Lower leg skin (tissue), 4 donors: ENCODE results near the gene ZC3H12C. TPM values are rescaled to one million over a fixed set of nuclear protein-coding genes. Genes with fewer than 3 reads are reported as not detected.

Experiments used
- DNase-seq, 2 donors: peaks; one replicate each; pipeline ENCODE4 v3.0.0-alpha.2; 2019; ENCODE audit warnings: low spot score in 2 of 2
- H3K4me3 ChIP-seq: fragments of 200-600 bp; sonication (generic); 2 replicates; pipeline ENCODE4 v1.5.1; 2017; ENCODE audit warnings: mild to moderate bottlenecking, low read depth; ENCODE audit not compliant: poor library complexity, severe bottlenecking
- CTCF ChIP-seq, 3 donors: fragments of 450-650 bp; IDR thresholded peaks; one replicate each; pipeline ENCODE4 v1.5.1; 2016; ENCODE audit warnings: antibody characterized with exemption in 3 of 3, mild to moderate bottlenecking in 3 of 3, moderate library complexity in 2 of 3
- POLR2A ChIP-seq, 2 donors: fragments of 450-650 bp; IDR thresholded peaks; one replicate each; pipeline ENCODE4 v1.6.1; 2016 to 2017; ENCODE audit warnings: antibody characterized with exemption in 2 of 2, mild to moderate bottlenecking in 1 of 2, moderate library complexity in 1 of 2
- WGBS, 2 donors: methylation state at CpG; one replicate each; pipeline ENCODE4 v1.1.5; 2018; 5-methylcytosine and 5-hydroxymethylcytosine counted together
- intact Hi-C: fragments of 100-400 bp; cut with DNase I; formaldehyde crosslinking; loops from one replicate; pipeline ENCODE4 v1.15.0; 2023; ENCODE audit warnings: low total_unique reads
- total RNA-seq, 4 donors: library from RNA; depleted of rRNA; stranded (reverse); fragments of >200 nt; gene quantifications; one replicate each; pipeline ENCODE4 v1.1.0, GENCODE V29; 2016

Gene ZC3H12C
- total RNA-seq, 4 donors from 2014 or later = 13.7 to 22.6 (median 14.6) TPM

- TF ChIP-seq POLR2A (IDR thresholded peaks at IDR 0.05) = no peak
- TF ChIP-seq CTCF (IDR thresholded peaks at IDR 0.05) = no peak
- no peak overlapping the region for H3K4me3 ChIP-seq
- no peak for DNase-seq
- intact Hi-C loops = no loop called here
- 60 to 65% methylated on average over 6 of the region's 6 CpGs for WGBS, 2 donors
Observed at GRCh38 chr11:110077831-110078325, 15.3 kb upstream of the ZC3H12C start.

GRCh38 chr11:110078923-110079544 lies 14.2 kb upstream of the ZC3H12C start:
- WGBS, 2 donors = 98 to 100% methylated on average over 1 of the region's 1 CpG
- TF ChIP-seq CTCF (IDR thresholded peaks at IDR 0.05) (no peak), POLR2A (IDR thresholded peaks at IDR 0.05) (no peak)
- DNase-seq = no peak
- intact Hi-C loops = no loop called here
- H3K4me3 ChIP-seq = no peak overlapping the region

- no peak overlapping the region for H3K4me3 ChIP-seq
- intact Hi-C loops = no loop called here
- DNase-seq = no peak
- no peak for TF ChIP-seq CTCF (IDR thresholded peaks at IDR 0.05)
- no peak for TF ChIP-seq POLR2A (IDR thresholded peaks at IDR 0.05)
- 71 to 88% methylated on average over 4 of the region's 4 CpGs for WGBS, 2 donors
Observed at GRCh38 chr11:110079726-110080125, 13.5 kb upstream of the ZC3H12C start.

GRCh38 chr11:110081462-110082376 lies 11.5 kb upstream of the ZC3H12C start:
- WGBS, 2 donors = 76 to 79% methylated on average over 7 of the region's 7 CpGs
- DNase-seq = no peak
- intact Hi-C loops = no loop called here

GRCh38 chr11:110082899-110083298 lies 10.3 kb upstream of the ZC3H12C start:
- intact Hi-C loops = no loop called here
- no peak for DNase-seq
- H3K4me3 ChIP-seq = no peak overlapping the region
- WGBS, 2 donors = 92 to 96% methylated on average over 1 of the region's 1 CpG
- TF ChIP-seq CTCF (IDR thresholded peaks at IDR 0.05) (no peak), POLR2A (IDR thresholded peaks at IDR 0.05) (no peak)

More at GRCh38 chr11:110081462-110082376, 11.5 kb upstream of the ZC3H12C start:
- H3K4me3 ChIP-seq = no peak overlapping the region
- TF ChIP-seq POLR2A (IDR thresholded peaks at IDR 0.05) = no peak
- TF ChIP-seq CTCF (IDR thresholded peaks at IDR 0.05) = no peak
